Measurements from ENCODE around the gene USP9X. TPM values are rescaled to one million over a fixed set of nuclear protein-coding genes. Genes with fewer than 3 reads are reported as not detected.
A peak's percentile ranks its signal among the peaks of the same experiment; 100 is the strongest.

The USP9X gene
- total and polyA plus RNA-seq, 10 donors, result 8.0 to 116 (median 87.5) TPM

- Histone ChIP-seq H3K4me3 (no peak overlapping the region), H3K27ac (no peak overlapping the region), H3K4me1 (peaks cover 0 to under 1% (median 0%) of the 10 kb centered on the region in 6 donors), H3K9me3 (no peaks in the 10 kb centered on the region), H3K27me3 (replicated peaks in 1 of 7) (no peaks in the 10 kb centered on the region), H3K36me3 (peaks cover 0 to 99% (median 67%) of the 10 kb centered on the region in 6 donors)
- WGBS, 5 donors, result 97 to 98% (median 98%) methylated on average over 6 of the region's 6 CpGs
- TF ChIP-seq CTCF (IDR thresholded peaks at IDR 0.05 in 8 of 11, conservative IDR thresholded peaks at IDR 0.05 in 3 of 11) (no peak), POLR2AphosphoS5 (IDR thresholded peaks at IDR 0.05) (no peak), POLR2A (IDR thresholded peaks at IDR 0.05) (no peak)
- no peak for DNase-seq
- intact Hi-C loops (cut with DNase I; ENCODE audit: low total_unique reads), result no loop called here
Measured at GRCh38 chrX:41133551-41133950, 48.3 kb downstream of the USP9X start.

- Histone ChIP-seq H3K27me3 (replicated peaks in 1 of 7) (no peaks in the 10 kb centered on the region), H3K4me3 (no peak overlapping the region), H3K9me3 (no peaks in the 10 kb centered on the region), H3K27ac (no peak overlapping the region), H3K4me1 (no peaks in the 10 kb centered on the region), H3K36me3 (peaks cover 0 to 99% (median 53%) of the 10 kb centered on the region in 6 donors)
- intact Hi-C loops (cut with DNase I; ENCODE audit: low total_unique reads), result no loop called here
- TF ChIP-seq POLR2AphosphoS5 (IDR thresholded peaks at IDR 0.05) (no peak), POLR2A (IDR thresholded peaks at IDR 0.05) (no peak), CTCF (IDR thresholded peaks at IDR 0.05 in 8 of 11, conservative IDR thresholded peaks at IDR 0.05 in 3 of 11) (peak in 2 of 11 experiments; percentile 34 to 40)
- no peak for DNase-seq
Measured at GRCh38 chrX:41137589-41137988, 52.3 kb downstream of the USP9X start.

- intact Hi-C loops (cut with DNase I; ENCODE audit: low total_unique reads), result no loop called here
- peaks cover 0 to 99% (median 51%) of the 10 kb centered on the region in 6 donors for H3K36me3 ChIP-seq
Measured at GRCh38 chrX:41142130-41142910, 57.1 kb downstream of the USP9X start.

More at GRCh38 chrX:41142130-41142910, 57.1 kb downstream of the USP9X start:
- 75 to 94% (median 86%) methylated on average over 5 of the region's 5 CpGs for WGBS, 5 donors
- Histone ChIP-seq H3K27me3 (replicated peaks in 1 of 7) (no peaks in the 10 kb centered on the region), H3K9me3 (no peaks in the 10 kb centered on the region), H3K4me3 (no peak overlapping the region), H3K27ac (no peak overlapping the region), H3K4me1 (no peaks in the 10 kb centered on the region)
- TF ChIP-seq POLR2A (IDR thresholded peaks at IDR 0.05) (no peak), CTCF (IDR thresholded peaks at IDR 0.05 in 8 of 11, conservative IDR thresholded peaks at IDR 0.05 in 3 of 11) (no peak), POLR2AphosphoS5 (IDR thresholded peaks at IDR 0.05) (no peak)
- DNase-seq, result no peak

All from spleen (tissue), 11 donors.